ENCODE measurements around the gene PROX2.

DNA sequence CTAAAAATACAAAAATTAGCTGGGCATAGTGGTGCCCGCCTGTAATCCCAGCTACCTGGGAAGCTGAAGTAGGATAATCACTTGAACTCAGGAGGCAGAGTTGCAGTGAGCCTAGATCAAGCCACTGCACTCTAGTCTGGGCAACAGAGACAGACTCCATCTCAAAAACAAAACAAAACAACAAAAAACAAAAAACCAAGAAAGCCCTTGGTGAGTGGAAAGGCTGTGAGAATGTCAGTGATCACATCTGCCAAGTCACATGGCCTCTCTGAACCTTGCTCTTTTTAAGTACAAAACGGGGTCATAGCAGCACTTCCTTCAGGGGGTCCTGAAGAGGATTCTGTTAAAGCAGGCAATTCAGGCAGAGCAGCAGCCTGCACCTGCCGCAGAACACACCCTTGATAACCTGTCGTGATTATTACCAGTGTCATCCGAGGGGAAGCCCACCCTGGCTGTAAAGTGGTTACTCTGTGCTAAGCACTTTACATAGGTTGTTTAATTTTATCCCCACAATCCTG lies 37.5 kb upstream of the PROX2 start:
- TF ChIP-seq EZH2 (IDR thresholded peaks at IDR 0.05; ENCODE audit: insufficient read depth, poor library complexity, severe bottlenecking) (no peak), EZH2phosphoT487 (IDR thresholded peaks at IDR 0.05; ENCODE audit: insufficient read depth, low read depth) (no peak)

Measured in GM23248 (cell line).